ENCODE measurements around the gene GUCD1.

- no peak for TF ChIP-seq POLR2A (IDR thresholded peaks at IDR 0.05; ENCODE audit: low read depth, low read length)
- no peak for TF ChIP-seq POLR2AphosphoS5 (IDR thresholded peaks at IDR 0.05; ENCODE audit: low read depth, low read length)
- no peak for TF ChIP-seq TAF1 (IDR thresholded peaks at IDR 0.05; ENCODE audit: borderline replicate concordance, low read depth, low read length)
Observed at GRCh38 chr22:24595863-24596262, 40.9 kb upstream of the GUCD1 start.
